UCSD-AML1 (cell line): Measurements from ENCODE around the gene IL15.
"Not testable (repeated sequence)": the region's sequence is repeated elsewhere in the genome, so short reads cannot be mapped to it uniquely, and the experiment has no call there.

Experiments
- DNase-seq: peaks from one replicate; lab custom pipeline; 2025; ENCODE audit not compliant: unreplicated experiment; lab: John Stamatoyannopoulos, UW

The IL15 gene, protein sequence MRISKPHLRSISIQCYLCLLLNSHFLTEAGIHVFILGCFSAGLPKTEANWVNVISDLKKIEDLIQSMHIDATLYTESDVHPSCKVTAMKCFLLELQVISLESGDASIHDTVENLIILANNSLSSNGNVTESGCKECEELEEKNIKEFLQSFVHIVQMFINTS

GRCh38 chr4:141636082-141636770, at the start of gene IL15:
Gene IL15 (plus strand): TSS chr4:141636583. CDS start chr4:141719465, 82,882 bp downstream.
- peak; percentile 15 for DNase-seq

GRCh38 chr4:141587897-141588296, 48.5 kb upstream of the IL15 start:
- no peak for DNase-seq

DNA sequence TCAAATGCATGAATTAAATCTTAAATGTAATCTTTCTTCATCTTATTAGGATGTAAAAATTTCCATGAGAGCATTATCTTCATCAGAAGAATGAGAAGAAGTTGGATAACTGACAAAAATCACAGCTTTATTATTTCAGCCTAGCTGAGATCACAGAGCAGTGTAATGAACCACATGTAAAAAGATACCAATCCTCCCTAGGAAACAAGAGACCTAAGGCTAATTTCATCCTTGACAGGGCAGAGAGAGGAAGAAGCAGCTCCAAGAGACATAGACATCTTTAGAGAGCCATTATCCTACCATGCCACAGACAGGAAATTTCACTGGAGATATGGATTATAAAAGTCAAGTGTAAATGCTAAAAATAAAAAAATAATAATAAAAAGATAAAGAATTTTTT, 40.9 kb upstream of the IL15 start:
- no peak for DNase-seq

- DNase-seq: no peak
Observed at GRCh38 chr4:141599853-141600252, 36.5 kb upstream of the IL15 start.

DNA sequence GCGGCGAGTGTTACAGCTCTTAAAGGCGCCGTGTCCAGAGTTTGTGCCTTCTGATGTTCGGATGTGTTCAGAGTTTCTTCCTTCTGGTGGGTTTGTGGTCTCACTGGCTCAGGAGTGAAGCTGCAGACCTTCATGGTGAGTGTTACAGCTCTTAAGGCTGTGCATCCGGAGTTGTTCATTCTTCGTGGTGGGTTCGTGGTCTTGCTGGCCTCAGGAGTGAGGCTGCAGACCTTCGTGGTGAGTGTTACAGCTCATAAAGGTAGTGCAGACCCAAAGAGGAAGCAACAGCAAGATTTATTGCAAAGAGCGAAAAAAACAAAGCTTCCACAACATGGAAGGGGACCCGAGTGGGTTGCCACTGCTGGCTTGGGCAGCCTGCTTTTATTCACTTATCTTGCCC, 31.7 kb upstream of the IL15 start:
- not testable (repeated sequence) for DNase-seq

GRCh38 chr4:141605425-141605856, 30.9 kb upstream of the IL15 start:
- no peak for DNase-seq

GRCh38 chr4:141609243-141609642, 27.1 kb upstream of the IL15 start:
- DNase-seq: no peak

GRCh38 chr4:141610365-141610764, 26.0 kb upstream of the IL15 start:
- DNase-seq: no peak

DNA sequence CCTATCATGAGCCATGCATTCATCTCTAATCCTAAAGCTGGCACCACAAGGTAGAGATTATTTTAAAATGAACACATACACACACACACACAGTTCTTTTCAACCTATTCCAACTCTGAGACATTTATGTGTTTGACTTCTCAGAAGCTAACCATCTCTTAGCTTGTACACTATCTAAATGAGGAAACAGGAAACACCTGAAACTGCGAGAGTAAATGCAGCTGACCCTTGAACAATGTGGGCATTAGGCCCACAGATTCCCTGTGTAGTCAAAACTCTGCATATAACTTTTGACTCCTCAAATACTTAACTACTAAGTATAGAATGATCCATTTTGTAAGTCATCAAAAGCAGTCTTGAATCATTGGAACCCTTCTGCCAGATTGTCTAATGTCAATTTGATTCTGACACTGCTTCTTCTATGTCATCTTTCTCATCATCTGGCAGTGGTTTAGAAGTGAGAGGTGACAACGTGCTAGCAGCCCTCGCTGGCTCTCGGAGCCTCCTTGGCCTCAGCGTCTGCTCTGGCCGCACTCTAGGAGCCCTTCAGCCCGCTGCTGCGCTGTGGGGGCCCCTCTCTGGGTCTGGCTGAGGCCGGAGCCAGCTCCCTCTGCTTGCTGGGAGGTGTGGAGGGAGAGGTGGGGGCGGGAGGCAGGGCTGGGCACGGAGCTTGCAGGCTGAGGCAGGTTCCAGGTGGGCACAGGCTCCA, 21.4 kb upstream of the IL15 start:
- DNase-seq: no peak

DNA sequence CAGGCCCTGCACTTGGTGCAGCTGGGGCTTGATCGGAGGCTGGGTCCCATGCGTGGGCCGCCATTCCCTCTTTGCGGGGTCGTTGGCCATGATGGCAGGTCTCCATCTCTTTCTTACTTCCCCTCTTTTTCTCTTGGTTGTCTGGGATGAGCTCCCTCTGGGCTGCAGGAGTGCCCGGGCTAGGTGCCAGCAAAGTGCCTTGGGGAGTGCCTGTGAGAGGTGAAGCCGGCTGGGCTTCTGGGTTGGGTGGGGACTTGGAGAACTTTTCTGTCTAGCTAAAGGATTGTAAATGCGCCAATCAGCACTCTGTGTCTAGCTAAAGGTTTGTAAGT, 20.8 kb upstream of the IL15 start:
- not testable (repeated sequence) for DNase-seq

GRCh38 chr4:141620715-141621114, 15.7 kb upstream of the IL15 start:
- no peak for DNase-seq

GRCh38 chr4:141625023-141625422, 11.4 kb upstream of the IL15 start:
- DNase-seq: no peak

DNA sequence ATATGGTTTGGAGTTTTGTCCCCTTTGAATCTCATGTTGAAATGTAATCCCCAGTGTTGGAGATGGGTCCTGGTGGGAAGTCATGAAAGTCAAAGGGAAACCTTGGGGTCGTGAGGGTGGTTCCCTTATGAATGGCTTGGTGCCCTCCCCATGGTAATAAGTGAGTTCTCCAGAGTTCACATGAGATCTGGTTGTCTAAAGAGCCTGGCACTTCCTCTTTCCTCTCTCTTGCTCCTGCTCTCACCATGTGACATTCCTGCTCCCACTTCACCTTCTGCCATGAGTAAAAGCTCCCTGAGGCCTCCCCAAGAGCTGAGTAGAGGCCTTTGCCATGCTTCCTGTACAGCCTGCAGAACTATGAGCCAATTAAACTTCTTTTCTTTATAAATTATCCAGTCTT, 5.5 kb upstream of the IL15 start:
- DNase-seq: no peak

GRCh38 chr4:141635736-141636081, 674 bp upstream of the IL15 start:
- DNase-seq: no peak

GRCh38 chr4:141636771-141637460, 533 bp downstream of the IL15 start:
- DNase-seq: no peak

DNA sequence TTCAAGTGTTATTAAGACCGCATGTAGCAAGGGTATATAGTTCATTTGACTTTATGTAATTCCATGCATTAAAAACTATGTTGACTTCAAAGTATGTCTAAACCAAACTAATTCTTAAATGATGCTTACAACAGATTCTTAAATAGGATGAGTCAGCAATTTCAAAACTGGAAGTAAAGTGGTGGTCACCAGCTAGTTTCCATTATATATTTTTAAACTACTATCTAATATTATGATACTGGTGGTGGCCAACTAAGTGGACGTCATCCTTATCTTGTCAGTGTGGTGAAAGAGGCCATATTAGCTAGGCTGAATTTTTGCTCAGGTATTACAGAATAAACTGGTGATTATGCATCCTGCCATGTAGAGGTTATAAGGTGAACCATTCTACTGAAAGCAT, 1.2 kb downstream of the IL15 start:
- DNase-seq: no peak

DNA sequence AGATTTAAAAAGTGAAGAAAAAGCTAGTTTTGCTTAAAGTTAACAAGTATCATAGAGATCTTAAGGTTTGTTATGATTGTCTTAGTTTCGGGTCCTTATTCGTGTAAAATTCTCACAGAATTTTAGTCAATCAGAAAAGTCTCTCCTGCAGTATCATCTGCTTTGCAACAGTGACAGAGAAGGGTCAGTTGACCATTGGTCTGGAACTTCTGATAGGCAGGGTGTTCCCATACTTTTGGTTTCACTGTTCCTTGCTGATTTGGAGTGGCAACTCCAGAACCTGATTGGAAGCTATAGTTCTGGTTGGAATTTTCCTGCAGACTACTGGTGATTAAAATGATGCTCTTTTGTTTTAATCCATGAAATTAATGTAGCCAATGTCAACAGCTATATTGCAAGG, 1.8 kb downstream of the IL15 start:
- no peak for DNase-seq

DNA sequence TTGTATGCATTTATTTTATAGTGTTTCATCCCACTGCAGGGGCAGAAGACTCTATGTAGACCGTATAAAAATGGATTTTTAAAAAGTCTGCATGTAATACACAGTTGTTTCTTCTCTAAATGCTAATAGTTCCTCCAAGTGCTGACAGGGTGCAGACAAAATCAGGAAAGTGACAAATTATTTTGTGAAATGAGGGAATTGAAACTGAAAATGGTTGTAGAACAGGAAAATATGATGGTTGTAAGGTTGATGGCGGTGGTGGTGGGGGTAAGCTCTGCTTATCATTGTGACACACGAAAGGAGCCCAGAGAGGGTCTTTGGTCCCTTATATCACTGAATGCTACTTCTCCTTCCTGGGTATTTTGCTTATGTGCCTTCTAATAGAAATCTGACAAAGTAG, 4.3 kb downstream of the IL15 start:
- DNase-seq: no peak

GRCh38 chr4:141642063-141642462, 5.7 kb downstream of the IL15 start:
- no peak for DNase-seq

GRCh38 chr4:141642711-141643110, 6.3 kb downstream of the IL15 start:
- DNase-seq: no peak

DNA sequence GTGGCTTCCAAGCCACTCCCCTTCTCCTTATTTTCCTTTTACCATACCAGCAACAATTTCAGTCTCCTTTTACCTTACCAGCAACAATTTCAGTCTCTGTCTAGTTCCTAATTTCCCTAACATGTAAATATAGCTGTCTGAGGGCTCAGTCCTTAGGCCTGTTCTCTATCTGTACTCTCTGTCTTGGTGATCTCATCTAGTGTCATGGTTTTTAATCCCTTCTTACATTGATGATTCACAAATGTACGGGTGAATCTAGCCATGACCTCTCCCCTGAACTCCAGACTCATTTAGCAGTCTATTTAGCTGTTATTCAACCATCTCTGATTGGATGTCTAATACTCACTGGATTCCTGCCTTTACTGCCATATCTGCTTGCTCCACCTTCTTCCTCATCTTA, 7.2 kb downstream of the IL15 start:
- DNase-seq: no peak
